Fibroblast of lung (primary cell): ENCODE data around the gene MAB21L2. TPM values are rescaled to one million over a fixed set of nuclear protein-coding genes. Genes with fewer than 3 reads are reported as not detected.

Experiments used
- DNase-seq, 2 donors: peaks; one replicate each; pipeline versions ENCODE4 v3.0.0 to v3.0.0-alpha.2; 2010; ENCODE audit warnings: low read depth in 2 of 2
- H2AFZ ChIP-seq: 2 replicates; pipeline ENCODE4 v1.5.1; 2012; ENCODE audit warnings: low read length, control low read depth, inconsistent platforms
- H3K27ac ChIP-seq: 2 replicates; pipeline ENCODE4 v1.5.1; 2011; ENCODE audit warnings: low read length, control low read depth; ENCODE audit not compliant: insufficient read depth
- H3K27me3 ChIP-seq: 2 replicates; pipeline ENCODE4 v1.5.1; 2011; ENCODE audit warnings: mild to moderate bottlenecking, low read length; ENCODE audit not compliant: control insufficient read depth, insufficient read depth
- H3K36me3 ChIP-seq: 2 replicates; pipeline ENCODE4 v1.5.1; 2011; ENCODE audit warnings: low read length; ENCODE audit not compliant: control insufficient read depth, insufficient read depth
- H3K4me1 ChIP-seq: 2 replicates; pipeline ENCODE4 v1.5.1; 2011; ENCODE audit warnings: low read length; ENCODE audit not compliant: control insufficient read depth, insufficient read depth; ENCODE audit errors: extremely low read depth
- H3K4me2 ChIP-seq: 2 replicates; pipeline ENCODE4 v1.5.1; 2011; ENCODE audit warnings: low read length, control low read depth; ENCODE audit not compliant: insufficient read depth; ENCODE audit errors: extremely low read depth
- H3K4me3 ChIP-seq, 4 experiments: fragments of 200-600 bp in 1 of 4; sonication (generic) in 1 of 4; replicated peaks in 1 of 4; 2 replicates each; pipeline ENCODE4 v1.5.1; 2011 to 2016; ENCODE audit warnings: low read length in 4 of 4, low read depth in 3 of 4, mild to moderate bottlenecking in 3 of 4, control low read depth in 2 of 4, inconsistent platforms in 1 of 4, mixed read lengths in 1 of 4; ENCODE audit not compliant: insufficient read depth in 1 of 4; ENCODE audit errors: control extremely low read depth in 1 of 4
- H3K79me2 ChIP-seq: 2 replicates; pipeline ENCODE4 v1.5.1; 2012; ENCODE audit warnings: mild to moderate bottlenecking, low read length, inconsistent platforms; ENCODE audit not compliant: control insufficient read depth, insufficient read depth
- H3K9ac ChIP-seq: 2 replicates; pipeline ENCODE4 v1.5.1; 2011; ENCODE audit warnings: mild to moderate bottlenecking, low read length, control low read depth; ENCODE audit not compliant: insufficient read depth
- H3K9me3 ChIP-seq: 2 replicates; pipeline ENCODE4 v1.5.1; 2012; ENCODE audit warnings: low read depth, low read length; ENCODE audit not compliant: control insufficient read depth, insufficient read depth
- H4K20me1 ChIP-seq: 2 replicates; pipeline ENCODE4 v1.5.1; 2011; ENCODE audit warnings: low read length; ENCODE audit not compliant: control insufficient read depth, insufficient read depth; ENCODE audit errors: extremely low read depth
- EZH2 ChIP-seq: IDR thresholded peaks from 2 replicates; pipeline ENCODE4 v1.5.1; 2012; ENCODE audit warnings: low read length, control low read depth, mild to moderate bottlenecking; ENCODE audit errors: missing control alignments
- polyA plus RNA-seq, 2 donors: library from polyadenylated mRNA; depleted of rRNA in 1 of 2; stranded (reverse) in 1 of 2; unstranded in 1 of 2; fragments of >200 nt; gene quantifications; 2 replicates each; pipeline ENCODE4 v1.2.1, GENCODE V29; 2011 to 2012; ENCODE audit warnings: missing spikeins in 1 of 2
- total RNA-seq: library from RNA; depleted of rRNA; stranded (reverse); fragments of >200 nt; gene quantifications from 2 replicates; pipeline ENCODE4 v1.2.1, GENCODE V29; 2014
- TF ChIP-seq, protein P1 (sequence below), 2 donors: IDR thresholded peaks in 1 of 2; conservative IDR thresholded peaks in 1 of 2; 1 replicate in 1 of 2; 2 replicates in 1 of 2; pipeline ENCODE4 v1.5.1; 2011 to 2012; ENCODE audit warnings: low read length in 2 of 2, control low read depth in 1 of 2, inconsistent platforms in 1 of 2, low read depth in 1 of 2, mild to moderate bottlenecking in 1 of 2

The MAB21L2 gene
- total and polyA plus RNA-seq, 2 donors (not counting 1 experiment from before 2014, with no cell fraction given), result 0.06 TPM; not detected in 1

DNA sequence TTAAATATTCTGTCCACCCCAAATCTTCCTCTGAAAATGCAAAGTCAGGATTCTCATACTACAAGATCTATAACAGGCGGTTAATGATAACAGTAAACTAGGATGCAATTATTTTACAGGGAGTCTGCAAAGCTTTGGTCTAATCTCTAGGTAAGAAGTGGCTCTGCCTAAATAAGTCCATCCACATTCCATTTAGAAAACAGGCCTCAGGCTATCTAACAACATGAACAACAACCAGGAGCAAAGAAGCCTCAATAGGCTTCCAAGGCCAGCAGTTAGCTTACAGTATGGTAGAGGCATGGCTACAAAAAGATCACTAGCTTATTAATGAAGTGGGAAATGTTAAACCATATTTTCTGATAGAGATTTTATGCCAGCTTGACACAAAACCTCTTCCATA is 6.4 kb downstream of the MAB21L2 start:
- no peaks in the 10 kb centered on the region for H3K9me3 ChIP-seq
- no peaks in the 10 kb centered on the region for H4K20me1 ChIP-seq
- H3K4me3 ChIP-seq, result no peak overlapping the region
- H3K9ac ChIP-seq, result no peak overlapping the region
- H2AFZ ChIP-seq, result no peak overlapping the region
- TF ChIP-seq, protein P1, sequence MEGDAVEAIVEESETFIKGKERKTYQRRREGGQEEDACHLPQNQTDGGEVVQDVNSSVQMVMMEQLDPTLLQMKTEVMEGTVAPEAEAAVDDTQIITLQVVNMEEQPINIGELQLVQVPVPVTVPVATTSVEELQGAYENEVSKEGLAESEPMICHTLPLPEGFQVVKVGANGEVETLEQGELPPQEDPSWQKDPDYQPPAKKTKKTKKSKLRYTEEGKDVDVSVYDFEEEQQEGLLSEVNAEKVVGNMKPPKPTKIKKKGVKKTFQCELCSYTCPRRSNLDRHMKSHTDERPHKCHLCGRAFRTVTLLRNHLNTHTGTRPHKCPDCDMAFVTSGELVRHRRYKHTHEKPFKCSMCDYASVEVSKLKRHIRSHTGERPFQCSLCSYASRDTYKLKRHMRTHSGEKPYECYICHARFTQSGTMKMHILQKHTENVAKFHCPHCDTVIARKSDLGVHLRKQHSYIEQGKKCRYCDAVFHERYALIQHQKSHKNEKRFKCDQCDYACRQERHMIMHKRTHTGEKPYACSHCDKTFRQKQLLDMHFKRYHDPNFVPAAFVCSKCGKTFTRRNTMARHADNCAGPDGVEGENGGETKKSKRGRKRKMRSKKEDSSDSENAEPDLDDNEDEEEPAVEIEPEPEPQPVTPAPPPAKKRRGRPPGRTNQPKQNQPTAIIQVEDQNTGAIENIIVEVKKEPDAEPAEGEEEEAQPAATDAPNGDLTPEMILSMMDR (conservative IDR thresholded peaks at IDR 0.05 in 1 of 2, IDR thresholded peaks at IDR 0.05 in 1 of 2; ENCODE audit: low read depth in 1 of 2, low read length in 2 of 2), result no peak
- no peak for TF ChIP-seq EZH2
- H3K27me3 ChIP-seq, result no peaks in the 10 kb centered on the region
- no peak for DNase-seq
- H3K4me1 ChIP-seq, result no peaks in the 10 kb centered on the region
- no peaks in the 10 kb centered on the region for H3K79me2 ChIP-seq
- H3K27ac ChIP-seq, result no peak overlapping the region
- H3K4me2 ChIP-seq, result no peak overlapping the region
- H3K36me3 ChIP-seq, result no peaks in the 10 kb centered on the region

- Histone ChIP-seq H3K4me2 (no peak overlapping the region), H3K4me3 (no peak overlapping the region), H4K20me1 (no peaks in the 10 kb centered on the region), H2AFZ (no peak overlapping the region), H3K79me2 (no peaks in the 10 kb centered on the region), H3K27ac (no peak overlapping the region), H3K27me3 (no peaks in the 10 kb centered on the region), H3K4me1 (no peaks in the 10 kb centered on the region), H3K9me3 (no peaks in the 10 kb centered on the region), H3K9ac (no peak overlapping the region), H3K36me3 (no peaks in the 10 kb centered on the region)
- DNase-seq, result no peak
- TF ChIP-seq EZH2, result no peak
- TF ChIP-seq, protein P1 (conservative IDR thresholded peaks at IDR 0.05 in 1 of 2, IDR thresholded peaks at IDR 0.05 in 1 of 2; ENCODE audit: low read depth in 1 of 2, low read length in 2 of 2), result no peak
Measured at GRCh38 chr4:150589157-150589556, 7.2 kb downstream of the MAB21L2 start.

DNA sequence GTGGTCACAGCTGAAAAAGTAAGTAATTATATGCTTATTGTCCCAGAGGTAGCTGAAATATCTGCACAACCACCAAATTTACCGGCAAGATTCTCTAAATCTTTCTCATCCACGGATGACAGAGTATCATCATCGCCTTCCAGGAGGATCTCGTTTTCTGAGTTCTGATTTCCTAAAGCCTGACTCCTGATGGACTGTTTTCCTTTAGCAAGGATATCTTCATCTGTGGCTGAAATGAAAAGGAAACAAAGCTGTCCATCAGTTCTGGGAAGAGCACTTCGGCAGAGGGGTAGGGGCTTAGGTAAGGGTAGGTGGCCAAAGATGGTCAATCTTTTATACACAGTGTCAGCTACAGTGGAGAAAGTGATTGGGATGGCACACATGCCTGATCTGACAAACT is 8.7 kb downstream of the MAB21L2 start:
- no peak overlapping the region for H3K27ac ChIP-seq
- no peak overlapping the region for H3K4me2 ChIP-seq
- H3K9me3 ChIP-seq, result no peaks in the 10 kb centered on the region

More for the DNA sequence above, 8.7 kb downstream of the MAB21L2 start:
- no peaks in the 10 kb centered on the region for H3K27me3 ChIP-seq
- no peaks in the 10 kb centered on the region for H3K36me3 ChIP-seq
- no peaks in the 10 kb centered on the region for H3K79me2 ChIP-seq
- H3K9ac ChIP-seq, result no peak overlapping the region
- H3K4me1 ChIP-seq, result no peaks in the 10 kb centered on the region
- TF ChIP-seq, protein P1 (conservative IDR thresholded peaks at IDR 0.05 in 1 of 2, IDR thresholded peaks at IDR 0.05 in 1 of 2; ENCODE audit: low read depth in 1 of 2, low read length in 2 of 2), result no peak
- TF ChIP-seq EZH2, result no peak
- H2AFZ ChIP-seq, result no peak overlapping the region
- H3K4me3 ChIP-seq, result no peak overlapping the region
- no peaks in the 10 kb centered on the region for H4K20me1 ChIP-seq
- DNase-seq, result no peak
